Heart left ventricle (tissue), 16 donors: Measurements from ENCODE around the gene EIPR1. TPM values are rescaled to one million over a fixed set of nuclear protein-coding genes. Genes with fewer than 3 reads are reported as not detected.

Experiments used
- ATAC-seq, 4 donors: fragments of 200-7000 bp; cut with Tn5 transposase; one replicate each; pipeline ENCODE4 v1.9.1; 2020 to 2022; ENCODE audit warnings: moderate library complexity in 4 of 4, mild to moderate bottlenecking in 3 of 4, moderate number of reproducible peaks in 1 of 4
- DNase-seq, 5 donors: peaks; one replicate each; pipeline ENCODE4 v3.0.0-alpha.2; 2020
- H3K27ac ChIP-seq, 12 donors: fragments of 200-600 bp; sonication (generic) in 4 of 12; one replicate each; pipeline versions ENCODE4 v1.5.0 to v1.8.0; 2016 to 2022; ENCODE audit warnings: mild to moderate bottlenecking in 2 of 12
- H3K27me3 ChIP-seq, 9 donors: fragments of 200-600 bp; sonication (generic) in 2 of 9; one replicate each; pipeline versions ENCODE4 v1.5.1 to v1.8.0; 2016 to 2022; ENCODE audit warnings: mild to moderate bottlenecking in 3 of 9
- H3K36me3 ChIP-seq, 9 donors: fragments of 200-600 bp; sonication (generic) in 2 of 9; one replicate each; pipeline versions ENCODE4 v1.5.0 to v1.8.0; 2018 to 2022; ENCODE audit warnings: mild to moderate bottlenecking in 2 of 9
- H3K4me1 ChIP-seq, 12 donors: fragments of 200-600 bp; sonication (generic) in 4 of 12; one replicate each; pipeline versions ENCODE4 v1.5.0 to v1.8.0; 2016 to 2022; ENCODE audit warnings: mild to moderate bottlenecking in 3 of 12
- H3K4me3 ChIP-seq, 12 donors: fragments of 200-600 bp; sonication (generic) in 4 of 12; one replicate each; pipeline versions ENCODE4 v1.5.0 to v1.8.0; 2017 to 2022; ENCODE audit warnings: mild to moderate bottlenecking in 9 of 12, moderate library complexity in 4 of 12
- H3K9me3 ChIP-seq, 12 donors: fragments of 200-600 bp; sonication (generic) in 4 of 12; one replicate each; pipeline versions ENCODE4 v1.5.0 to v1.8.0; 2016 to 2022; ENCODE audit warnings: mild to moderate bottlenecking in 1 of 12
- POLR2A ChIP-seq, 2 donors: fragments of 450-650 bp; IDR thresholded peaks; one replicate each; pipeline ENCODE4 v1.6.1; 2017; ENCODE audit warnings: antibody characterized with exemption in 2 of 2, mild to moderate bottlenecking in 2 of 2, moderate library complexity in 2 of 2
- WGBS, 4 donors: extraction: QIAGEN DNeasy Blood & Tissue Kit in 2 of 4; methylation state at CpG; one replicate each; pipeline versions ENCODE4 v1.1.5 to v1.1.7; 2013 to 2018; 5-methylcytosine and 5-hydroxymethylcytosine counted together
- intact Hi-C, 10 donors: fragments of 100-400 bp; cut with DNase I; formaldehyde crosslinking; loops; one replicate each; pipeline versions ENCODE4 v1.11.1 to v1.14.2; 2022
- polyA plus RNA-seq, 2 donors: library from polyadenylated mRNA; stranded (reverse); fragments of 200-250 nt; gene quantifications; one replicate each; pipeline ENCODE4 v1.2.3, GENCODE V29; 2013
- total RNA-seq, 9 donors: library from RNA; depleted of rRNA in 2 of 9; stranded (reverse); fragments of >200 nt in 2 of 9; fragmentation: NEBNext Ultra II Directional in 3 of 9; extraction: Animal tissue kit (Norgen Biotek cat#: 25700) in 3 of 9; gene quantifications; one replicate each; pipeline versions ENCODE4 v1.1.0 to v1.2.4, GENCODE V29; 2016 to 2023
- TF ChIP-seq, protein P1 (sequence below), 12 donors: fragments of 200-600 bp; sonication (generic) in 4 of 12; IDR thresholded peaks; one replicate each; pipeline versions ENCODE4 v1.5.0 to v1.8.0; 2018 to 2022; ENCODE audit warnings: antibody characterized with exemption in 12 of 12, mild to moderate bottlenecking in 5 of 12
- donor health status: ischemic (EF 13 %, LVEDD 7.1; RV severe dilation, severe dysfunction).
- donor health status: healthy with polysubstance abuse.
- donor health status: DM: no; HTN: yes; CAD: no.
- donor health status: DM: no; HTN: no; CAD: no.
- donor health status: ischemic (EF 25% LVEDD 6.9; RV normal size, moderate dysfunction).
- donor health status: ischemic (EF 25% LVEDD 5.7; RV mildly dilated, moderate dysfunction).
- donor health status: healthy.
- donor health status: DM: yes; HTN: yes; CAD: no.
- donor health status: ischemic (EF 35%, LVEDD 5.7; RV mildly dilated, moderate dysfunction).
- donor health status: nonischemic (EF 11% LVEDD 7.7; RV severe dilation, severe dysfunction).
- donor health status: DM: yes; HTN: yes; CAD: no.
- donor health status: PGD.
- donor health status: ischemic (EF 29% LVEDD 5.4; RV normal size, mild dysfunction).
- donor health status: nonischemic (EF 23%, LVEDD 6.1; RV moderate dilation, normal function).

The EIPR1 gene
- total and polyA plus RNA-seq, 11 donors: 7.9 to 26.1 (median 13.3) TPM

DNA sequence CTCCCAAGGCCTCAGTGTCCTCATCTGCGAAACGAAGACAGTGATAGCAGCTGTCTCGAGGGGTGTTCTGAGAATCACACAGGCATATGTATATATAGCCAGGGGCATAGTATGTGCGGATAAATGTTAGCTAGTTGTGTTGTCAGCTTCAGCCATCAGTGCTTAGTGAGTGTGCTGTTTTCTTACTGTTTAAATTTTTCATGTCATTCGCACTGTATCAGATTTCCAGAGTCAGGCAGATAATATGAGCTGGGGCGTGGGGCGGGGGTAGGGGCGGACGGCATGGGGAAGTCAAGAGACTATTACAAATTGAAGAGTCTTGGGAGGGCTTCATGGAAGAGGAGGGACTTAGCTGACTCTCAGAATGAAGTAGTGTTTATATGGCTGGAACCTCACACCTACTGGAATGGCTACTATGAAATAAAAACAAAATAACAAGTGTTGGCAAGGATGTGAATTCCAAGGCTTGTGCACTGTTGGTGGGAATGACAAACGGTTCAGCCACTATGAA is 8.9 kb upstream of the EIPR1 start:
- ATAC-seq (no peak), DNase-seq (no peak)
- WGBS, 4 donors: 85 to 90% (median 86%) methylated on average over 10 of the region's 10 CpGs
- TF ChIP-seq, protein P1, sequence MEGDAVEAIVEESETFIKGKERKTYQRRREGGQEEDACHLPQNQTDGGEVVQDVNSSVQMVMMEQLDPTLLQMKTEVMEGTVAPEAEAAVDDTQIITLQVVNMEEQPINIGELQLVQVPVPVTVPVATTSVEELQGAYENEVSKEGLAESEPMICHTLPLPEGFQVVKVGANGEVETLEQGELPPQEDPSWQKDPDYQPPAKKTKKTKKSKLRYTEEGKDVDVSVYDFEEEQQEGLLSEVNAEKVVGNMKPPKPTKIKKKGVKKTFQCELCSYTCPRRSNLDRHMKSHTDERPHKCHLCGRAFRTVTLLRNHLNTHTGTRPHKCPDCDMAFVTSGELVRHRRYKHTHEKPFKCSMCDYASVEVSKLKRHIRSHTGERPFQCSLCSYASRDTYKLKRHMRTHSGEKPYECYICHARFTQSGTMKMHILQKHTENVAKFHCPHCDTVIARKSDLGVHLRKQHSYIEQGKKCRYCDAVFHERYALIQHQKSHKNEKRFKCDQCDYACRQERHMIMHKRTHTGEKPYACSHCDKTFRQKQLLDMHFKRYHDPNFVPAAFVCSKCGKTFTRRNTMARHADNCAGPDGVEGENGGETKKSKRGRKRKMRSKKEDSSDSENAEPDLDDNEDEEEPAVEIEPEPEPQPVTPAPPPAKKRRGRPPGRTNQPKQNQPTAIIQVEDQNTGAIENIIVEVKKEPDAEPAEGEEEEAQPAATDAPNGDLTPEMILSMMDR (IDR thresholded peaks at IDR 0.05): no peak
- TF ChIP-seq POLR2A (IDR thresholded peaks at IDR 0.05): no peak
- no peaks in the 10 kb centered on the region for H3K27me3 ChIP-seq
- intact Hi-C loops: loop anchor here in 1 of 10 donors (10.0 kb wide), 1 partner anchor 168 kb away; the partner anchor contains the start of gene RNASEH1
- H3K27ac ChIP-seq: no peak overlapping the region
- no peaks in the 10 kb centered on the region for H3K9me3 ChIP-seq
- peaks cover 4 to 88% (median 53%) of the 10 kb centered on the region in 9 donors for H3K36me3 ChIP-seq
- peaks cover 0 to 4% (median 0%) of the 10 kb centered on the region in 12 donors for H3K4me1 ChIP-seq
- H3K4me3 ChIP-seq: no peak overlapping the region

DNA sequence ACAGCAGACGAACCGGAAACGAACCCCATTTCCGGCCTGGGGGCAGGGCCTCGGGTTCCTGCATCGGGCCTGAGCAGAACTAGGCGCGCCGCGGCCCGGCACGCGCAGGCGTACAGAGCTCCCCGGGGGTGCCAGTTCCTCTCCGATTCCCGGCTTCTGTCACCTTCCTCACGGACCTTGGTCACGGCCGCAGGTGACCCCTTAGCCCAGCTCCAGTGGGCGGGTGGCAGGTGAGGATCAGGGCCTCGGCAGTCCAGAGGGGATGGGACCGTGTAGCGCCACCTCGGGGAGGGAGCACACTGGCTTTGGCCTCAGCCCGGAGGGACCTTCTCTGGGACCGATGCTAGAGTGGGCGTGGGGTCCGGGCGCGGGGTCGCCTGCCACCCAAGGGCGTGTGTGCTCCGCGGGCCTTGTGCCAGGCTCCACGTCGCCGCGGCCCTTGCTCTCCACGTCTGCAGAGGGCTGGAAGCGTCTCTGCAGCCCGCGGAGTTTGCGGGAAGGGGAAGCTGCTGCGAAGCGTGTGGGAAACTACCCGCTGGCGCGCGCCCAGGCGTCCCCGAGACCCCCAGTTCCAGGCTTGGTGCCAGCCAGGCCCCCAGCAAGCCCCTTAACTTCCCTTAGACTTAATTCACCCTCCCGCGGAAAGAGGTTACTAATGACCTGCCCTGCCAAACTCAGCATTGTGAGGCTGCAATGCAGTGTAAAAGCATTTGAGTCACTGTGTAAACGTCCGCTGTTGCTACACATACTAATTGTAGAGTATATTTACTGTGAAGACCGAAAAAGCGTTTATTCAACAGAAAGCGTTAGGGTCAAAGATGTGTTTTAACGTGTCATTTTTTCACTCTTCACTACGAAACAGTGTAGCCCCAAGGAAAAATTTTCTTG is 2.3 kb upstream of the EIPR1 start, which contains the start of gene TRAPPC12:
Gene TRAPPC12 (plus strand): TSS at position 48 of the 888 bp plus-strand sequence. CDS start 7,930 bp downstream, outside the sequence.
- DNase-seq (peak; percentile 90 to 95 (median 92)), ATAC-seq (peak; percentile 83 to 92 (median 91))
- intact Hi-C loops: loop anchor here in 5 of 10 donors (2.0 to 10.0 kb wide), 6 partner anchors 81 to 177 kb away; partner anchors contain the start of genes RNASEH1 (in 4 of the 5) and ADI1 (in 2 of the 5)
- peak within 1 kb of the TSS; percentile 51 to 92 (median 84) for H3K4me3 ChIP-seq
- 1 to 2% (median 1%) methylated on average over 31 to 61 of the region's 61 CpGs for WGBS, 4 donors
- H3K36me3 ChIP-seq: peaks cover 0 to 34% (median 12%) of the 10 kb centered on the region in 9 donors
- peak within 1 kb of the TSS; percentile 42 to 96 (median 92) for H3K27ac ChIP-seq
- H3K4me1 ChIP-seq: peaks cover 0 to 41% (median 32%) of the 10 kb centered on the region in 12 donors
- TF ChIP-seq POLR2A (IDR thresholded peaks at IDR 0.05): peak in 1 of 2 donors; percentile 85
- TF ChIP-seq, protein P1 (IDR thresholded peaks at IDR 0.05): peak in 9 of 12 donors; percentile 23 to 66 (median 37)
- no peaks in the 10 kb centered on the region for H3K9me3 ChIP-seq
- H3K27me3 ChIP-seq: no peaks in the 10 kb centered on the region

DNA sequence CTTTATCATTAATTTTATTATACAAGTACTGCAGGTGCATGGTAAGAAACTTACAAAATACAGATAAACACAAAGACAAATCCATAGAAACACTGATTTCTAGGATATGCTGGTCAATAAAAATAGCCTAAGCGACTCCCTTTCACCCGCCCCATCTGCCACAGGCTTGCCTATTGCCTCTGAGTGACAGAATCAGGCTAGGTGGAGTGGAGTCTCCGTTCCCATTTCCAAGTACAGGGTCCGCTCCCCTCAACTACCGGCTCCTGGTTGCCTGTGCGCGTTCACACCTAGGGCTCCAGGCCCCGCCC is 1.7 kb upstream of the EIPR1 start:
- Histone ChIP-seq H3K27me3 (no peaks in the 10 kb centered on the region), H3K27ac (peak overlapping the region; percentile 42 to 95 (median 90)), H3K4me1 (peaks cover 0 to 41% (median 32%) of the 10 kb centered on the region in 12 donors), H3K4me3 (peak overlapping the region; percentile 51 to 92 (median 82)), H3K36me3 (peaks cover 0 to 28% (median 12%) of the 10 kb centered on the region in 9 donors), H3K9me3 (no peaks in the 10 kb centered on the region)
- no peak for TF ChIP-seq POLR2A (IDR thresholded peaks at IDR 0.05)
- TF ChIP-seq, protein P1 (IDR thresholded peaks at IDR 0.05): no peak
- WGBS, 4 donors: 6 to 13% (median 7%) methylated on average over 7 to 8 of the region's 8 CpGs
- intact Hi-C loops: loop anchor here in 5 of 10 donors (2.0 to 10.0 kb wide), 6 partner anchors 82 to 178 kb away; partner anchors contain the start of genes RNASEH1 (in 3 of the 5) and ADI1 (in 2 of the 5)
- ATAC-seq (no peak), DNase-seq (no peak)

DNA sequence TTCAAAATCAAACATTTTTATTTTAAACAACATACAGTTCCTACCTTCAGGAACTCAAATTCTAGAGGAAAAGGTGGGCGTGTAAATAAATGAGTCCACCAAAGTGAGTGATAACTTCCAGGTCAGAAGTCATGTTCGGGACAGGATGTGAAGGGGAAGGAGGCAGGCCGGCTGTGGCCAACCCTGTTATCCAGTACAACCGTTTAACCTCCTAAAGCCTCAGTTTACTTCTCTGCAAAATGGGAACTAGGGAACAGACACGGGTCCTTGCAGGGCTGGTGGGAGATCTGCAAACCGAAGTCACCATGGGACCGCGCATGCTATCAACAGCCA is 373 bp downstream of the EIPR1 start:
- Histone ChIP-seq H3K36me3 (peaks cover 0 to 13% (median 3%) of the 10 kb centered on the region in 9 donors), H3K4me1 (peaks cover 0 to 41% (median 32%) of the 10 kb centered on the region in 12 donors), H3K4me3 (peak overlapping the region; percentile 52 to 98 (median 80)), H3K27ac (peak overlapping the region in 10 of 12 donors; percentile 83 to 96 (median 92)), H3K9me3 (no peaks in the 10 kb centered on the region), H3K27me3 (no peaks in the 10 kb centered on the region)
- 0 to 2% (median 1%) methylated on average over 8 of the region's 8 CpGs for WGBS, 4 donors
- TF ChIP-seq, protein P1 (IDR thresholded peaks at IDR 0.05): no peak
- TF ChIP-seq POLR2A (IDR thresholded peaks at IDR 0.05): no peak
- DNase-seq (no peak), ATAC-seq (peak in 2 of 4 donors; percentile 3 to 19)
- intact Hi-C loops: loop anchor here in 5 of 10 donors (5.0 to 10.0 kb wide), 5 partner anchors 85 to 180 kb away; partner anchors contain the start of genes RNASEH1 (in 3 of the 5) and ADI1 (in 2 of the 5)
